ELR (cell line): Measurements from ENCODE around the gene KIF26B.

Experiments
- DNase-seq: peaks from one replicate; pipeline ENCODE4 v3.0.0-alpha.2; 2015; ENCODE audit warnings: low read depth

The KIF26B gene

GRCh38 chr1:245172829-245173228 lies 18.0 kb downstream of the KIF26B start:
- no peak for DNase-seq

GRCh38 chr1:245173446-245174211 lies 18.8 kb downstream of the KIF26B start:
- no peak for DNase-seq

- DNase-seq = no peak
These were observed 22.5 kb downstream of the KIF26B start for GRCh38 chr1:245177071-245177900.

GRCh38 chr1:245179706-245180105 lies 24.9 kb downstream of the KIF26B start:
- no peak for DNase-seq

- no peak for DNase-seq
These were observed 25.8 kb downstream of the KIF26B start for GRCh38 chr1:245180496-245181157.

GRCh38 chr1:245181158-245181517 lies 26.4 kb downstream of the KIF26B start:
- no peak for DNase-seq

- no peak for DNase-seq
These were observed 27.2 kb downstream of the KIF26B start for GRCh38 chr1:245182028-245182427.

- no peak for DNase-seq
These were observed 28.6 kb downstream of the KIF26B start for GRCh38 chr1:245183429-245183828.

GRCh38 chr1:245184779-245185178 lies 30.0 kb downstream of the KIF26B start:
- DNase-seq = no peak

GRCh38 chr1:245188403-245188802 lies 33.6 kb downstream of the KIF26B start:
- DNase-seq = no peak

- DNase-seq = no peak
These were observed 40.6 kb downstream of the KIF26B start for GRCh38 chr1:245195398-245195797.

GRCh38 chr1:245197121-245197520 lies 42.3 kb downstream of the KIF26B start:
- no peak for DNase-seq

GRCh38 chr1:245197911-245198379 lies 43.2 kb downstream of the KIF26B start:
- no peak for DNase-seq

- DNase-seq = no peak
These were observed 44.1 kb downstream of the KIF26B start for GRCh38 chr1:245198748-245199516.

- no peak for DNase-seq
These were observed 45.4 kb downstream of the KIF26B start for GRCh38 chr1:245200146-245200545.

GRCh38 chr1:245201201-245201600 lies 46.4 kb downstream of the KIF26B start:
- no peak for DNase-seq

GRCh38 chr1:245201827-245202226 lies 47.0 kb downstream of the KIF26B start:
- DNase-seq = no peak

- no peak for DNase-seq
These were observed 50.6 kb downstream of the KIF26B start for GRCh38 chr1:245205396-245205795.

GRCh38 chr1:245205864-245206263 lies 51.1 kb downstream of the KIF26B start:
- no peak for DNase-seq

GRCh38 chr1:245207056-245207638 lies 52.4 kb downstream of the KIF26B start:
- peak; percentile 9 for DNase-seq

- DNase-seq = no peak
These were observed 53.0 kb downstream of the KIF26B start for GRCh38 chr1:245207801-245208200.
